H1 (cell line): Measurements from ENCODE around the gene BCAS3. TPM values are rescaled to one million over a fixed set of nuclear protein-coding genes. Genes with fewer than 3 reads are reported as not detected.

ENCODE experiments used
- SP4 ChIP-seq: IDR thresholded peaks from 2 replicates; pipeline ENCODE4 v1.6.1; 2012; ENCODE audit warnings: low read length, inconsistent platforms
- polyA plus RNA-seq, 7 experiments: library from polyadenylated mRNA; depleted of rRNA in 3 of 7; stranded (reverse) in 5 of 7; unstranded in 2 of 7; fragments of >200 nt in 5 of 7; fragments of 200-250 nt in 2 of 7; gene quantifications; 1 replicate in 5 of 7; 2 replicates in 1 of 7; 4 replicates in 1 of 7; pipeline versions ENCODE4 v1.2.1 to v1.2.3, GENCODE V29; 2011 to 2013; ENCODE audit warnings: missing spikeins in 2 of 7, mixed read lengths in 2 of 7
- total RNA-seq: library from RNA; stranded (reverse); fragmentation: NEBNext Ultra II Directional; extraction: Animal tissue kit (Norgen Biotek cat#: 25700); gene quantifications from 2 replicates; pipeline ENCODE4 v1.2.1, GENCODE V29; 2021

The BCAS3 gene
- total and polyA plus RNA-seq, 2 of the 8 experiments (the other 6 are each of a cell fraction or from before 2014, with no cell fraction given): 9.9 to 13.3 TPM

GRCh38 chr17:60901242-60901641, 223.6 kb downstream of the BCAS3 start (continued):
- no peak for TF ChIP-seq SP4
- TF ChIP-seq, all 59 proteins: peak for 0
